GM23338 (cell line): ENCODE data around the gene PCSK4. TPM values are rescaled to one million over a fixed set of nuclear protein-coding genes. Genes with fewer than 3 reads are reported as not detected.

ENCODE experiments used
- ATAC-seq: fragments of 200-7000 bp; cut with Tn5 transposase; 3 replicates; pipeline ENCODE4 v1.9.1; 2020
- DNase-seq: peaks from one replicate; pipeline ENCODE4 v3.0.0-alpha.2; 2015; ENCODE audit warnings: low spot score
- H2AFZ ChIP-seq: fragments of 200-600 bp; sonication (generic); 2 replicates; pipeline ENCODE4 v1.8.0; 2016; ENCODE audit warnings: antibody characterized with exemption, mild to moderate bottlenecking, moderate library complexity
- H3F3A ChIP-seq: fragments of 200-600 bp; sonication (generic); replicated peaks from 2 replicates; pipeline ENCODE4 v1.8.0; 2017; ENCODE audit warnings: antibody characterized with exemption, mixed run types, low read depth
- H3K27ac ChIP-seq: fragments of 200-600 bp; sonication (generic); 2 replicates; pipeline ENCODE4 v1.6.1; 2016; ENCODE audit warnings: low read depth
- H3K27me3 ChIP-seq: fragments of 200-600 bp; sonication (generic); 2 replicates; pipeline ENCODE4 v1.8.0; 2016; ENCODE audit warnings: mild to moderate bottlenecking, mixed run types, moderate library complexity; ENCODE audit not compliant: insufficient read depth
- H3K36me3 ChIP-seq: fragments of 200-600 bp; sonication (generic); 2 replicates; pipeline ENCODE4 v1.8.0; 2016; ENCODE audit warnings: mild to moderate bottlenecking; ENCODE audit not compliant: insufficient read depth
- H3K4me1 ChIP-seq: fragments of 200-600 bp; sonication (generic); 2 replicates; pipeline ENCODE4 v1.8.0; 2016; ENCODE audit warnings: mild to moderate bottlenecking, moderate library complexity; ENCODE audit not compliant: insufficient read depth
- H3K4me2 ChIP-seq: fragments of 200-600 bp; sonication (generic); 2 replicates; pipeline ENCODE4 v1.7.1; 2017; ENCODE audit warnings: mixed run types
- H3K4me3 ChIP-seq: fragments of 200-600 bp; sonication (generic); 2 replicates; pipeline ENCODE4 v1.6.1; 2016; ENCODE audit warnings: mixed run types
- H3K79me2 ChIP-seq: fragments of 200-600 bp; sonication (generic); replicated peaks from 2 replicates; pipeline ENCODE4 v1.8.0; 2017; ENCODE audit warnings: mild to moderate bottlenecking; ENCODE audit not compliant: insufficient read depth
- H3K9me2 ChIP-seq: fragments of 200-600 bp; sonication (generic); 2 replicates; pipeline ENCODE4 v1.8.0; 2017; ENCODE audit not compliant: insufficient read depth
- H4K20me1 ChIP-seq: fragments of 200-600 bp; sonication (generic); replicated peaks from 2 replicates; pipeline ENCODE4 v1.8.0; 2017; ENCODE audit warnings: mild to moderate bottlenecking; ENCODE audit not compliant: insufficient read depth
- H3K27ac Mint-ChIP-seq: 2 replicates; pipeline ENCODE4 v1.8.0; 2020; ENCODE audit warnings: inconsistent platforms, mild to moderate bottlenecking, moderate library complexity, mixed read lengths
- H3K27me3 Mint-ChIP-seq: 3 replicates; pipeline ENCODE4 v1.8.0; 2022; ENCODE audit warnings: low read depth, mild to moderate bottlenecking, moderate library complexity, mixed read lengths, inconsistent platforms; ENCODE audit not compliant: insufficient read depth, poor library complexity
- H3K36me3 Mint-ChIP-seq: 3 replicates; pipeline ENCODE4 v1.8.0; 2021; ENCODE audit warnings: low read depth, mild to moderate bottlenecking, inconsistent platforms, moderate library complexity, mixed read lengths
- H3K4me1 Mint-ChIP-seq: 3 replicates; pipeline ENCODE4 v1.8.0; 2020; ENCODE audit warnings: mild to moderate bottlenecking, inconsistent platforms, mixed read lengths
- H3K4me3 Mint-ChIP-seq: 3 replicates; pipeline ENCODE4 v1.8.0; 2021; ENCODE audit warnings: moderate library complexity, mild to moderate bottlenecking, inconsistent platforms, mixed read lengths
- H3K9me3 Mint-ChIP-seq: 3 replicates; pipeline ENCODE4 v1.8.0; 2020; ENCODE audit warnings: moderate library complexity, mild to moderate bottlenecking, inconsistent platforms, mixed read lengths
- CREB1 ChIP-seq: fragments of 250-450 bp; sonication (Bioruptor Pico); IDR thresholded peaks from 2 replicates; pipeline ENCODE4 v1.5.0; 2020; ENCODE audit warnings: low read depth, mild to moderate bottlenecking, moderate library complexity
- EZH2 ChIP-seq: fragments of 200-600 bp; sonication (generic); IDR thresholded peaks from one replicate; pipeline ENCODE4 v1.8.0; 2017; ENCODE audit warnings: antibody characterized with exemption, mild to moderate bottlenecking, low read depth; ENCODE audit not compliant: unreplicated experiment
- EZH2phosphoT487 ChIP-seq: fragments of 200-600 bp; sonication (generic); IDR thresholded peaks from one replicate; pipeline ENCODE4 v1.8.1; 2018; ENCODE audit warnings: antibody characterized with exemption; ENCODE audit not compliant: unreplicated experiment
- JUNB ChIP-seq: IDR thresholded peaks from one replicate; pipeline ENCODE4 v1.6.1; 2016; ENCODE audit warnings: antibody characterized with exemption; ENCODE audit not compliant: unreplicated experiment
- NANOG ChIP-seq: IDR thresholded peaks from 2 replicates; pipeline ENCODE4 v1.6.1; 2016; ENCODE audit warnings: antibody characterized with exemption, borderline replicate concordance
- POLR2AphosphoS5 ChIP-seq: IDR thresholded peaks from 2 replicates; pipeline ENCODE4 v1.6.1; 2016; ENCODE audit warnings: antibody characterized with exemption, low read depth
- REST ChIP-seq: IDR thresholded peaks from one replicate; pipeline ENCODE4 v1.6.1; 2018; ENCODE audit warnings: antibody characterized with exemption; ENCODE audit not compliant: unreplicated experiment
- STAT1 ChIP-seq: IDR thresholded peaks from one replicate; pipeline ENCODE4 v1.6.1; 2016; ENCODE audit warnings: antibody characterized with exemption; ENCODE audit not compliant: unreplicated experiment
- ZNF114 ChIP-seq: fragments of 250-450 bp; sonication (Bioruptor Pico); IDR thresholded peaks from 2 replicates; pipeline ENCODE4 v1.5.0; 2020; ENCODE audit warnings: mild to moderate bottlenecking, moderate library complexity
- ZNF331 ChIP-seq: fragments of 250-450 bp; sonication (Bioruptor Pico); IDR thresholded peaks from 2 replicates; pipeline ENCODE4 v1.5.0; 2020; ENCODE audit warnings: low read depth, mild to moderate bottlenecking, moderate library complexity
- ZNF462 ChIP-seq: fragments of 250-450 bp; sonication (Bioruptor Pico); IDR thresholded peaks from 2 replicates; pipeline ENCODE4 v1.5.0; 2020; ENCODE audit warnings: mild to moderate bottlenecking, moderate library complexity
- polyA plus RNA-seq: library from polyadenylated mRNA; unstranded; fragments of >200 nt; fragmentation: Nextera tagmentation; extraction: Ambion mirVana; gene quantifications from 2 replicates; pipeline ENCODE4 v1.2.1, GENCODE V29; 2016
- total RNA-seq: library from RNA; depleted of rRNA; stranded (reverse); fragments of >200 nt; shearing (Covaris generic); gene quantifications from 2 replicates; pipeline ENCODE4 v1.2.3, GENCODE V29; 2014
- TF ChIP-seq, protein P1 (sequence below): IDR thresholded peaks from 2 replicates; pipeline ENCODE4 v1.6.1; 2016; ENCODE audit warnings: antibody characterized with exemption
- TF ChIP-seq, protein P2 (sequence below), 2 experiments: fragments of 200-600 bp in 1 of 2; sonication (generic) in 1 of 2; conservative IDR thresholded peaks; 2 replicates each; pipeline versions ENCODE4 v1.5.1 to v1.6.1; 2016 to 2017; ENCODE audit warnings: antibody characterized with exemption in 2 of 2, low read depth in 2 of 2, mild to moderate bottlenecking in 2 of 2, moderate library complexity in 1 of 2

The PCSK4 gene
- total and polyA plus RNA-seq, 2 experiments from 2014 or later: 3.8 to 15.1 TPM

GRCh38 chr19:1431759-1432506, 58.2 kb downstream of the PCSK4 start:
- no peak for TF ChIP-seq EZH2
- no peak for TF ChIP-seq ZNF114 (CRISPR knock-in tag)
- no peak for TF ChIP-seq JUNB
- TF ChIP-seq CREB1: no peak
- TF ChIP-seq EZH2phosphoT487: no peak
- no peak for TF ChIP-seq ZNF331 (CRISPR knock-in tag)
- TF ChIP-seq, protein P1, sequence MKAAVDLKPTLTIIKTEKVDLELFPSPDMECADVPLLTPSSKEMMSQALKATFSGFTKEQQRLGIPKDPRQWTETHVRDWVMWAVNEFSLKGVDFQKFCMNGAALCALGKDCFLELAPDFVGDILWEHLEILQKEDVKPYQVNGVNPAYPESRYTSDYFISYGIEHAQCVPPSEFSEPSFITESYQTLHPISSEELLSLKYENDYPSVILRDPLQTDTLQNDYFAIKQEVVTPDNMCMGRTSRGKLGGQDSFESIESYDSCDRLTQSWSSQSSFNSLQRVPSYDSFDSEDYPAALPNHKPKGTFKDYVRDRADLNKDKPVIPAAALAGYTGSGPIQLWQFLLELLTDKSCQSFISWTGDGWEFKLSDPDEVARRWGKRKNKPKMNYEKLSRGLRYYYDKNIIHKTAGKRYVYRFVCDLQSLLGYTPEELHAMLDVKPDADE: no peak
- TF ChIP-seq ZNF462 (CRISPR knock-in tag): no peak
- TF ChIP-seq STAT1: no peak
- TF ChIP-seq REST: no peak
- TF ChIP-seq, protein P2, sequence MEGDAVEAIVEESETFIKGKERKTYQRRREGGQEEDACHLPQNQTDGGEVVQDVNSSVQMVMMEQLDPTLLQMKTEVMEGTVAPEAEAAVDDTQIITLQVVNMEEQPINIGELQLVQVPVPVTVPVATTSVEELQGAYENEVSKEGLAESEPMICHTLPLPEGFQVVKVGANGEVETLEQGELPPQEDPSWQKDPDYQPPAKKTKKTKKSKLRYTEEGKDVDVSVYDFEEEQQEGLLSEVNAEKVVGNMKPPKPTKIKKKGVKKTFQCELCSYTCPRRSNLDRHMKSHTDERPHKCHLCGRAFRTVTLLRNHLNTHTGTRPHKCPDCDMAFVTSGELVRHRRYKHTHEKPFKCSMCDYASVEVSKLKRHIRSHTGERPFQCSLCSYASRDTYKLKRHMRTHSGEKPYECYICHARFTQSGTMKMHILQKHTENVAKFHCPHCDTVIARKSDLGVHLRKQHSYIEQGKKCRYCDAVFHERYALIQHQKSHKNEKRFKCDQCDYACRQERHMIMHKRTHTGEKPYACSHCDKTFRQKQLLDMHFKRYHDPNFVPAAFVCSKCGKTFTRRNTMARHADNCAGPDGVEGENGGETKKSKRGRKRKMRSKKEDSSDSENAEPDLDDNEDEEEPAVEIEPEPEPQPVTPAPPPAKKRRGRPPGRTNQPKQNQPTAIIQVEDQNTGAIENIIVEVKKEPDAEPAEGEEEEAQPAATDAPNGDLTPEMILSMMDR (conservative IDR thresholded peaks at IDR 0.05; ENCODE audit: low read depth in 2 of 2): no peak
- TF ChIP-seq POLR2AphosphoS5: no peak
- TF ChIP-seq NANOG: no peak
- Mint-ChIP-seq H3K27me3 (peaks cover 14% of the 10 kb centered on the region), H3K36me3 (peaks cover 51% of the 10 kb centered on the region), H3K27ac (no peak overlapping the region), H3K9me3 (no peaks in the 10 kb centered on the region; the same call in 2 of the 3 replicates), H3K4me1 (no peaks in the 10 kb centered on the region; the same call in 2 of the 3 replicates), H3K4me3 (no peak overlapping the region)
- Histone ChIP-seq H3K79me2 (peaks cover 20% of the 10 kb centered on the region), H3K4me1 (no peaks in the 10 kb centered on the region), H3K36me3 (peaks cover 27% of the 10 kb centered on the region), H3F3A (peaks cover 40% of the 10 kb centered on the region), H3K27me3 (no peaks in the 10 kb centered on the region), H3K4me2 (no peak overlapping the region), H4K20me1 (peaks cover 21% of the 10 kb centered on the region), H3K4me3 (no peak overlapping the region), H3K27ac (0 out of 2 replicates have a peak overlapping the region, but pooled peaks have one; percentile 14), H3K9me2 (no peaks in the 10 kb centered on the region), H2AFZ (no peak overlapping the region)
- no peak for DNase-seq
- no peak for ATAC-seq
